PFSK-1 (cell line): Measurements from ENCODE around the gene DENND6A.

Experiments
- FOXP2 ChIP-seq: optimal IDR thresholded peaks from 2 replicates; pipeline ENCODE3; 2011; ENCODE audit warnings: borderline replicate concordance, control low read depth, inconsistent platforms; ENCODE audit not compliant: insufficient read depth; ENCODE audit errors: extremely low read length, extremely low read depth
- POLR2AphosphoS5 ChIP-seq: IDR thresholded peaks from 2 replicates; pipeline ENCODE4 v1.6.1; 2012; ENCODE audit warnings: low read depth, mild to moderate bottlenecking, control low read depth, low read length, moderate library complexity
- REST ChIP-seq, 2 experiments: IDR thresholded peaks; 2 replicates each; pipeline versions ENCODE4 v1.6.1 to v1.8.0; 2011 to 2012; ENCODE audit warnings: low read depth in 2 of 2, low read length in 2 of 2, control low read depth in 1 of 2, inconsistent platforms in 1 of 2, mild to moderate bottlenecking in 1 of 2, moderate library complexity in 1 of 2; ENCODE audit not compliant: insufficient read depth in 1 of 2
- SIN3A ChIP-seq: IDR thresholded peaks from 2 replicates; pipeline ENCODE4 v1.6.1; 2012; ENCODE audit warnings: mild to moderate bottlenecking, low read length, moderate library complexity, borderline replicate concordance; ENCODE audit not compliant: insufficient read depth
- TAF1 ChIP-seq: IDR thresholded peaks from 2 replicates; pipeline ENCODE4 v1.6.1; 2012; ENCODE audit warnings: low read length, control low read depth, borderline replicate concordance; ENCODE audit not compliant: insufficient read depth

- TF ChIP-seq POLR2AphosphoS5 = no peak
- TF ChIP-seq TAF1 = no peak
- no peak for TF ChIP-seq REST (IDR thresholded peaks at IDR 0.05; ENCODE audit: insufficient read depth in 1 of 2, low read depth in 2 of 2, low read length in 2 of 2)
- TF ChIP-seq SIN3A = no peak
- TF ChIP-seq FOXP2 = no peak
Observed at GRCh38 chr3:57622362-57622761, 70.5 kb downstream of the DENND6A start.
